A172 (cell line): ENCODE measurements around the gene ST6GALNAC5. TPM values are rescaled to one million over a fixed set of nuclear protein-coding genes. Genes with fewer than 3 reads are reported as not detected.

ENCODE experiments used
- DNase-seq: peaks from one replicate; pipeline ENCODE4 v3.0.0-alpha.2; 2015; ENCODE audit warnings: low spot score
- total RNA-seq: library from RNA; depleted of rRNA; stranded (reverse); fragments of >200 nt; shearing (Covaris generic); gene quantifications from 2 replicates; pipeline ENCODE4 v1.2.3, GENCODE V29; 2014

The ST6GALNAC5 gene
- total RNA-seq, 1 experiment from 2014 or later = 1.2 TPM

- DNase-seq = no peak
Measured at GRCh38 chr1:77012066-77012465, 144.8 kb downstream of the ST6GALNAC5 start.

GRCh38 chr1:77014073-77014788 is 147.0 kb downstream of the ST6GALNAC5 start:
- no peak for DNase-seq

- DNase-seq = no peak
Measured at GRCh38 chr1:77015748-77016341, 148.6 kb downstream of the ST6GALNAC5 start.

- DNase-seq = no peak
Measured at GRCh38 chr1:77016386-77016985, 149.2 kb downstream of the ST6GALNAC5 start.

GRCh38 chr1:77018311-77018710 is 151.0 kb downstream of the ST6GALNAC5 start:
- DNase-seq = no peak

- DNase-seq = no peak
Measured at GRCh38 chr1:77018761-77019160, 151.5 kb downstream of the ST6GALNAC5 start.

- no peak for DNase-seq
Measured at GRCh38 chr1:77021732-77022131, 154.5 kb downstream of the ST6GALNAC5 start.

GRCh38 chr1:77024500-77024899 is 157.2 kb downstream of the ST6GALNAC5 start:
- no peak for DNase-seq

- DNase-seq = no peak
Measured at GRCh38 chr1:77025599-77025998, 158.3 kb downstream of the ST6GALNAC5 start.

GRCh38 chr1:77026135-77026534 is 158.9 kb downstream of the ST6GALNAC5 start:
- no peak for DNase-seq

GRCh38 chr1:77026640-77027039 is 159.4 kb downstream of the ST6GALNAC5 start:
- no peak for DNase-seq

GRCh38 chr1:77027847-77028246 is 160.6 kb downstream of the ST6GALNAC5 start:
- no peak for DNase-seq

GRCh38 chr1:77030401-77031105 is 163.3 kb downstream of the ST6GALNAC5 start:
- no peak for DNase-seq

GRCh38 chr1:77031106-77031662 is 163.9 kb downstream of the ST6GALNAC5 start:
- peak; percentile 62 for DNase-seq

- peak; percentile 11 for DNase-seq
Measured at GRCh38 chr1:77036560-77036959, 169.3 kb downstream of the ST6GALNAC5 start.

- DNase-seq = no peak
Measured at GRCh38 chr1:77037038-77037437, 169.8 kb downstream of the ST6GALNAC5 start.

GRCh38 chr1:77038000-77038399 is 170.7 kb downstream of the ST6GALNAC5 start:
- DNase-seq = no peak

GRCh38 chr1:77039111-77039510 is 171.8 kb downstream of the ST6GALNAC5 start:
- no peak for DNase-seq

GRCh38 chr1:77039739-77040138 is 172.5 kb downstream of the ST6GALNAC5 start:
- peak; percentile 91 for DNase-seq

- DNase-seq = no peak
Measured at GRCh38 chr1:77040826-77041225, 173.5 kb downstream of the ST6GALNAC5 start.

GRCh38 chr1:77044133-77044849 is 177.0 kb downstream of the ST6GALNAC5 start:
- DNase-seq = no peak
